GM23338 (cell line): ENCODE results near the gene A2ML1.

Experiments
- CREB1 ChIP-seq: fragments of 250-450 bp; sonication (Bioruptor Pico); IDR thresholded peaks from 2 replicates; pipeline ENCODE4 v1.5.0; 2020; ENCODE audit warnings: low read depth, mild to moderate bottlenecking, moderate library complexity
- CTCF ChIP-seq, 2 experiments: fragments of 200-600 bp in 1 of 2; sonication (generic) in 1 of 2; conservative IDR thresholded peaks; 2 replicates each; pipeline versions ENCODE4 v1.5.1 to v1.6.1; 2016 to 2017; ENCODE audit warnings: antibody characterized with exemption in 2 of 2, low read depth in 2 of 2, mild to moderate bottlenecking in 2 of 2, moderate library complexity in 1 of 2
- ETS1 ChIP-seq: IDR thresholded peaks from 2 replicates; pipeline ENCODE4 v1.6.1; 2016; ENCODE audit warnings: antibody characterized with exemption
- EZH2 ChIP-seq: fragments of 200-600 bp; sonication (generic); IDR thresholded peaks from one replicate; pipeline ENCODE4 v1.8.0; 2017; ENCODE audit warnings: antibody characterized with exemption, mild to moderate bottlenecking, low read depth; ENCODE audit not compliant: unreplicated experiment
- EZH2phosphoT487 ChIP-seq: fragments of 200-600 bp; sonication (generic); IDR thresholded peaks from one replicate; pipeline ENCODE4 v1.8.1; 2018; ENCODE audit warnings: antibody characterized with exemption; ENCODE audit not compliant: unreplicated experiment
- JUNB ChIP-seq: IDR thresholded peaks from one replicate; pipeline ENCODE4 v1.6.1; 2016; ENCODE audit warnings: antibody characterized with exemption; ENCODE audit not compliant: unreplicated experiment
- NANOG ChIP-seq: IDR thresholded peaks from 2 replicates; pipeline ENCODE4 v1.6.1; 2016; ENCODE audit warnings: antibody characterized with exemption, borderline replicate concordance
- POLR2AphosphoS5 ChIP-seq: IDR thresholded peaks from 2 replicates; pipeline ENCODE4 v1.6.1; 2016; ENCODE audit warnings: antibody characterized with exemption, low read depth
- REST ChIP-seq: IDR thresholded peaks from one replicate; pipeline ENCODE4 v1.6.1; 2018; ENCODE audit warnings: antibody characterized with exemption; ENCODE audit not compliant: unreplicated experiment
- STAT1 ChIP-seq: IDR thresholded peaks from one replicate; pipeline ENCODE4 v1.6.1; 2016; ENCODE audit warnings: antibody characterized with exemption; ENCODE audit not compliant: unreplicated experiment
- ZNF114 ChIP-seq: fragments of 250-450 bp; sonication (Bioruptor Pico); IDR thresholded peaks from 2 replicates; pipeline ENCODE4 v1.5.0; 2020; ENCODE audit warnings: mild to moderate bottlenecking, moderate library complexity
- ZNF331 ChIP-seq: fragments of 250-450 bp; sonication (Bioruptor Pico); IDR thresholded peaks from 2 replicates; pipeline ENCODE4 v1.5.0; 2020; ENCODE audit warnings: low read depth, mild to moderate bottlenecking, moderate library complexity
- ZNF462 ChIP-seq: fragments of 250-450 bp; sonication (Bioruptor Pico); IDR thresholded peaks from 2 replicates; pipeline ENCODE4 v1.5.0; 2020; ENCODE audit warnings: mild to moderate bottlenecking, moderate library complexity

GRCh38 chr12:8894378-8894777 lies 72.0 kb downstream of the A2ML1 start:
- TF ChIP-seq CTCF (conservative IDR thresholded peaks at IDR 0.05; ENCODE audit: low read depth in 2 of 2) (no peak), POLR2AphosphoS5 (no peak), JUNB (no peak), ETS1 (no peak), EZH2phosphoT487 (no peak), EZH2 (no peak), ZNF331 (CRISPR knock-in tag) (no peak), STAT1 (no peak), CREB1 (CRISPR knock-in tag) (no peak), NANOG (no peak), REST (no peak), ZNF114 (CRISPR knock-in tag) (no peak), ZNF462 (CRISPR knock-in tag) (no peak)
